IMR-90 (cell line): ENCODE results near the gene RYR1. TPM values are rescaled to one million over a fixed set of nuclear protein-coding genes. Genes with fewer than 3 reads are reported as not detected.

Experiments used
- ATAC-seq: fragments of 200-7000 bp; cut with Tn5 transposase; 2 replicates; pipeline ENCODE4 v1.9.1; 2020; ENCODE audit warnings: low read depth, mild to moderate bottlenecking, moderate library complexity
- BruUV-seq: library from RNA; stranded (reverse); fragments of 400-500 nt; replicated peaks from 2 replicates; lab custom pipeline; 2021; lab: Mats Ljungman, UMichigan
- CTCF ChIA-PET: fragments of 300-600 bp; formaldehyde crosslinking; extraction: SDS; loops from one replicate; lab custom pipeline; 2021; ENCODE audit warnings: antibody characterized with exemption; lab: Yijun Ruan, JAX
- POLR2A ChIA-PET: fragments of 300-600 bp; sonication (Branson Sonifier 250); formaldehyde crosslinking; loops from one replicate; lab custom pipeline; 2022; ENCODE audit warnings: antibody characterized with exemption; ENCODE audit not compliant: unreplicated experiment; lab: Charles Lee
- DNase-seq: peaks from one replicate; pipeline ENCODE4 v3.0.0; 2013
- H2AFZ ChIP-seq: replicated peaks from 2 replicates; pipeline ENCODE3; 2013; ENCODE audit warnings: low read length, mild to moderate bottlenecking; ENCODE audit not compliant: poor library complexity
- H2AK5ac ChIP-seq: 2 replicates; pipeline ENCODE4 v1.6.1; 2013; ENCODE audit warnings: low read depth, low read length, inconsistent platforms
- H2AK9ac ChIP-seq: replicated peaks from 2 replicates; pipeline ENCODE3; 2013; ENCODE audit warnings: mild to moderate bottlenecking, low read depth, low read length, moderate library complexity; ENCODE audit not compliant: poor library complexity
- H2BK120ac ChIP-seq: 2 replicates; pipeline ENCODE4 v1.6.1; 2013; ENCODE audit warnings: low read depth, low read length, inconsistent platforms
- H2BK15ac ChIP-seq: 3 replicates; pipeline ENCODE4 v1.6.1; 2013; ENCODE audit warnings: low read depth, low read length, inconsistent platforms
- H2BK20ac ChIP-seq: 2 replicates; pipeline ENCODE4 v1.6.1; 2013; ENCODE audit warnings: low read depth, mild to moderate bottlenecking, inconsistent platforms, low read length, moderate library complexity
- H2BK5ac ChIP-seq: 2 replicates; pipeline ENCODE4 v1.6.1; 2013; ENCODE audit warnings: mild to moderate bottlenecking, low read depth, low read length, inconsistent platforms; ENCODE audit not compliant: poor library complexity, severe bottlenecking
- H3K14ac ChIP-seq: replicated peaks from 2 replicates; pipeline ENCODE4 v1.6.1; 2013; ENCODE audit warnings: low read depth, low read length, inconsistent platforms
- H3K18ac ChIP-seq: 2 replicates; pipeline ENCODE4 v1.6.1; 2013; ENCODE audit warnings: low read depth, low read length, control low read depth
- H3K23ac ChIP-seq: 2 replicates; pipeline ENCODE4 v1.6.1; 2013; ENCODE audit warnings: low read depth, low read length, inconsistent platforms
- H3K27ac ChIP-seq: 2 replicates; pipeline ENCODE4 v1.5.1; 2013; ENCODE audit warnings: mild to moderate bottlenecking, control low read depth, low read length; ENCODE audit not compliant: insufficient read depth
- H3K27me3 ChIP-seq: 2 replicates; pipeline ENCODE4 v1.6.1; 2013; ENCODE audit warnings: low read length; ENCODE audit not compliant: control insufficient read depth, insufficient read depth
- H3K36me3 ChIP-seq: 2 replicates; pipeline ENCODE4 v1.6.1; 2013; ENCODE audit warnings: low read length, mixed read lengths; ENCODE audit not compliant: control insufficient read depth, insufficient read depth
- H3K4ac ChIP-seq: 2 replicates; pipeline ENCODE4 v1.6.1; 2013; ENCODE audit warnings: low read depth, low read length, inconsistent platforms
- H3K4me1 ChIP-seq: 2 replicates; pipeline ENCODE4 v1.6.1; 2013; ENCODE audit warnings: low read length, mixed read lengths; ENCODE audit not compliant: control insufficient read depth, insufficient read depth
- H3K4me2 ChIP-seq: 2 replicates; pipeline ENCODE4 v1.6.1; 2013; ENCODE audit warnings: low read depth, mild to moderate bottlenecking, control low read depth, low read length, moderate library complexity
- H3K4me3 ChIP-seq: 2 replicates; pipeline ENCODE4 v1.5.1; 2013; ENCODE audit warnings: low read depth, mild to moderate bottlenecking, control low read depth, low read length, moderate library complexity; ENCODE audit not compliant: insufficient read depth
- H3K56ac ChIP-seq: 2 replicates; pipeline ENCODE4 v1.6.1; 2013; ENCODE audit warnings: low read length, inconsistent platforms; ENCODE audit not compliant: insufficient read depth; ENCODE audit errors: extremely low read depth
- H3K79me1 ChIP-seq, 2 experiments: 2 replicates each; pipeline ENCODE4 v1.6.1; 2013; ENCODE audit warnings: low read length in 2 of 2, inconsistent platforms in 1 of 2, low read depth in 1 of 2
- H3K9ac ChIP-seq: 2 replicates; pipeline ENCODE4 v1.6.1; 2013; ENCODE audit warnings: low read depth, low read length, control low read depth
- H3K9me1 ChIP-seq: 2 replicates; pipeline ENCODE4 v1.6.1; 2013; ENCODE audit warnings: low read length, inconsistent platforms; ENCODE audit not compliant: insufficient read depth
- H3K9me3 ChIP-seq: 2 replicates; pipeline ENCODE4 v1.6.1; 2013; ENCODE audit warnings: low read length; ENCODE audit not compliant: control insufficient read depth, insufficient read depth
- H4K20me1 ChIP-seq: 2 replicates; pipeline ENCODE4 v1.6.1; 2013; ENCODE audit warnings: low read length, inconsistent platforms; ENCODE audit not compliant: insufficient read depth
- H4K5ac ChIP-seq: 2 replicates; pipeline ENCODE4 v1.6.1; 2013; ENCODE audit warnings: mild to moderate bottlenecking, low read depth, low read length, control low read depth
- H4K8ac ChIP-seq, 2 experiments: 2 replicates each; pipeline ENCODE4 v1.6.1; 2013; ENCODE audit warnings: low read depth in 2 of 2, low read length in 2 of 2, control low read depth in 1 of 2, inconsistent platforms in 1 of 2
- H4K91ac ChIP-seq: 2 replicates; pipeline ENCODE4 v1.6.1; 2013; ENCODE audit warnings: low read depth, low read length, inconsistent platforms; ENCODE audit not compliant: insufficient read depth
- CEBPB ChIP-seq: IDR thresholded peaks from 2 replicates; pipeline ENCODE4 v1.6.1; 2012; ENCODE audit warnings: low read depth, low read length, improper control_type of control experiment
- CHD1 ChIP-seq: IDR thresholded peaks from 2 replicates; pipeline ENCODE4 v1.6.1; 2012; ENCODE audit warnings: low read depth, low read length, improper control_type of control experiment
- MAZ ChIP-seq: IDR thresholded peaks from 2 replicates; pipeline ENCODE4 v1.6.1; 2012; ENCODE audit warnings: low read depth, mild to moderate bottlenecking, low read length, improper control_type of control experiment, moderate library complexity, borderline replicate concordance
- MXI1 ChIP-seq: IDR thresholded peaks from 2 replicates; pipeline ENCODE4 v1.6.1; 2012; ENCODE audit warnings: low read depth, mild to moderate bottlenecking, low read length, moderate library complexity, borderline replicate concordance
- POLR2A ChIP-seq: IDR thresholded peaks from 2 replicates; pipeline ENCODE4 v1.6.1; 2012; ENCODE audit warnings: mild to moderate bottlenecking, low read depth, low read length
- RAD21 ChIP-seq: IDR thresholded peaks from 2 replicates; pipeline ENCODE4 v1.6.1; 2012; ENCODE audit warnings: low read length, improper control_type of control experiment
- WGBS, 2 experiments: methylation state at CpG; one replicate each; pipeline versions ENCODE4 v1.1.5 to v1.1.7; 2013; ENCODE audit warnings: missing lambda C conversion rate in 2 of 2; ENCODE audit not compliant: insufficient read length in 1 of 2; ENCODE audit errors: extremely low coverage in 2 of 2; 5-methylcytosine and 5-hydroxymethylcytosine counted together
- dilution Hi-C: fragments of 300-500 bp; cut with HindIII; formaldehyde crosslinking; loops from one replicate; pipeline ENCODE4 v1.14.3; 2018; ENCODE audit warnings: low sequenced_read_pairs; ENCODE audit not compliant: unreplicated experiment
- in situ Hi-C: fragments of 300-500 bp; cut with MboI; formaldehyde crosslinking; loops from 3 replicates; pipeline ENCODE4 v1.14.3; 2019; ENCODE audit warnings: low sequenced_read_pairs, inconsistent platforms, mixed read lengths
- intact Hi-C: fragments of 100-400 bp; cut with micrococcal nuclease; formaldehyde crosslinking; loops from 2 replicates; pipeline ENCODE4 v1.10.0; 2022
- polyA plus RNA-seq, 3 experiments: library from polyadenylated mRNA; depleted of rRNA; stranded (reverse); fragments of >200 nt; gene quantifications; 2 replicates each; pipeline ENCODE4 v1.2.3, GENCODE V29; 2012; ENCODE audit warnings: low replicate concordance in 1 of 3
- total RNA-seq: library from RNA; depleted of rRNA; stranded (reverse); fragments of >200 nt; gene quantifications from 2 replicates; pipeline ENCODE4 v1.2.3, GENCODE V29; 2012

RYR1 gene
- total and polyA plus RNA-seq, 2 of the 4 experiments (the other 2 are of a cell fraction) = not detected

- no peak overlapping the region for H3K4me3 ChIP-seq
- H2AFZ ChIP-seq = no peak overlapping the region
- CTCF ChIA-PET = no interaction called here
- dilution Hi-C loops (no loop called here), in situ Hi-C loops (no loop called here), intact Hi-C loops (no loop called here)
- no peak overlapping the region for H3K56ac ChIP-seq
- H3K27ac ChIP-seq = no peak overlapping the region
- H3K36me3 ChIP-seq = no peaks in the 10 kb centered on the region
- no peaks in the 10 kb centered on the region for H3K4me1 ChIP-seq
- ATAC-seq = no peak
- no TSS peak for BruUV-seq
- H2AK5ac ChIP-seq = no peak overlapping the region
- H3K4me2 ChIP-seq = no peak overlapping the region
- H2BK120ac ChIP-seq = no peak overlapping the region
- H2BK20ac ChIP-seq = no peak overlapping the region
- no peak for TF ChIP-seq POLR2A
- no peak for TF ChIP-seq CEBPB
- no peak for TF ChIP-seq MAZ
- no peak for TF ChIP-seq CHD1
- TF ChIP-seq RAD21 = no peak
- no peak for TF ChIP-seq MXI1
- DNase-seq = no peak
- H4K20me1 ChIP-seq = no peaks in the 10 kb centered on the region
- H3K4ac ChIP-seq = no peak overlapping the region
- no peak overlapping the region for H3K9ac ChIP-seq
- no peaks in the 10 kb centered on the region for H3K9me1 ChIP-seq
- H3K14ac ChIP-seq = no peak overlapping the region
- 60% methylated on average over 4 of the region's 9 CpGs; no CpG with 5 or more reads in 1 of the 2 experiments for WGBS, 2 experiments
- no peak overlapping the region for H4K8ac ChIP-seq
- H3K18ac ChIP-seq = no peak overlapping the region
- no peak overlapping the region for H2AK9ac ChIP-seq
- no peak overlapping the region for H3K23ac ChIP-seq
- no peaks in the 10 kb centered on the region for H3K79me1 ChIP-seq
- H2BK5ac ChIP-seq = no peak overlapping the region
- POLR2A ChIA-PET = no interaction called here
- H2BK15ac ChIP-seq = no peak overlapping the region
- peaks cover 2% of the 10 kb centered on the region; the same call in 1 of the 2 replicates for H3K9me3 ChIP-seq
- no peak overlapping the region for H4K91ac ChIP-seq
- no peak overlapping the region for H4K5ac ChIP-seq
- H3K27me3 ChIP-seq = peaks cover 2% of the 10 kb centered on the region; the same call in 1 of the 2 replicates
Observed at GRCh38 chr19:38488776-38489481, 55.4 kb downstream of the RYR1 start.
